ENCODE data around the gene ZNF302.
"Not testable (repeated sequence)": the region's sequence is repeated elsewhere in the genome, so short reads cannot be mapped to it uniquely, and the experiment has no call there.

ZNF302 gene

GRCh38 chr19:34654796-34655195 is 22.7 kb upstream of the ZNF302 start:
- no peak for TF ChIP-seq FOXP2 (optimal IDR thresholded peaks at IDR 0.05; ENCODE audit: control extremely low read depth, extremely low read length, insufficient read depth)
- no peak for TF ChIP-seq EZH2 (IDR thresholded peaks at IDR 0.05)
- TF ChIP-seq POLR2AphosphoS5 (IDR thresholded peaks at IDR 0.05; ENCODE audit: borderline replicate concordance, low read depth, low read length), result no peak
- no peak for DNase-seq (ENCODE audit: low read depth, low spot score)
- Histone ChIP-seq H3K27ac (no peak overlapping the region), H3K9ac (ENCODE audit: insufficient read length) (no peak overlapping the region), H3K4me3 (no peak overlapping the region), H3K9me3 (ENCODE audit: low read depth, low read length) (peaks cover 8% of the 10 kb centered on the region; the same call in 1 of the 2 replicates), H3K36me3 (ENCODE audit: insufficient read depth, low read length) (no peaks in the 10 kb centered on the region)

DNA sequence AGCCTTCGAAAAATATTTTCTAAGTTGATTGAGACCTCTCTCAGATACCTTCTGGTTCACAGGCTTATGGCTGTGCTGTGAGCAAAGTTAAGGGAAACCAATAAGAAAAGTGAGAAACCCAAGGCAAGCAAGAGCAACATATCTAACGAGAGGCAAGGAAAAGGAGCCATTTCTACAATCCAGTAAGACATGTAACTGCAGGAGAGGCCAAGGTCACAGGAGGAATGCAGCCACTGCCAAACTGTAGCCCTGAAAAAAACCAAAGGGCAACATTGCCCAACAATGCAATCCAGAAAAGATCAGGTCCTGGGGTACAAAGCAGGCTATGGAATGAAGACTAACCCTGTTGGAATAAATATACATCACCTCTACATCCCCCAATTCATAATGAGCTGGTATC is 21.8 kb upstream of the ZNF302 start:
- Histone ChIP-seq H3K9ac (ENCODE audit: insufficient read length) (no peak overlapping the region), H3K9me3 (ENCODE audit: low read depth, low read length) (peaks cover 8% of the 10 kb centered on the region; the same call in 1 of the 2 replicates), H3K36me3 (ENCODE audit: insufficient read depth, low read length) (no peaks in the 10 kb centered on the region), H3K27ac (no peak overlapping the region), H3K4me3 (no peak overlapping the region)
- no peak for DNase-seq (ENCODE audit: low read depth, low spot score)
- TF ChIP-seq FOXP2 (optimal IDR thresholded peaks at IDR 0.05; ENCODE audit: control extremely low read depth, extremely low read length, insufficient read depth), result no peak
- TF ChIP-seq EZH2 (IDR thresholded peaks at IDR 0.05), result no peak
- TF ChIP-seq POLR2AphosphoS5 (IDR thresholded peaks at IDR 0.05; ENCODE audit: borderline replicate concordance, low read depth, low read length), result no peak

- no peak for DNase-seq (ENCODE audit: low read depth, low spot score)
- H3K27ac ChIP-seq, result no peak overlapping the region
- no peaks in the 10 kb centered on the region for H3K9me3 ChIP-seq (ENCODE audit: low read depth, low read length)
- no peaks in the 10 kb centered on the region for H3K36me3 ChIP-seq (ENCODE audit: insufficient read depth, low read length)
- no peak overlapping the region for H3K4me3 ChIP-seq
- no peak overlapping the region for H3K9ac ChIP-seq (ENCODE audit: insufficient read length)
- TF ChIP-seq EZH2 (IDR thresholded peaks at IDR 0.05), result no peak
These were observed 16.1 kb upstream of the ZNF302 start for GRCh38 chr19:34661357-34661756.

GRCh38 chr19:34662919-34663318 is 14.6 kb upstream of the ZNF302 start:
- Histone ChIP-seq H3K36me3 (ENCODE audit: insufficient read depth, low read length) (no peaks in the 10 kb centered on the region), H3K27ac (no peak overlapping the region), H3K9ac (ENCODE audit: insufficient read length) (no peak overlapping the region), H3K9me3 (ENCODE audit: low read depth, low read length) (no peaks in the 10 kb centered on the region), H3K4me3 (no peak overlapping the region)
- TF ChIP-seq POLR2AphosphoS5 (IDR thresholded peaks at IDR 0.05; ENCODE audit: borderline replicate concordance, low read depth, low read length) (no peak), EZH2 (IDR thresholded peaks at IDR 0.05) (no peak), FOXP2 (optimal IDR thresholded peaks at IDR 0.05; ENCODE audit: control extremely low read depth, extremely low read length, insufficient read depth) (no peak)
- no peak for DNase-seq (ENCODE audit: low read depth, low spot score)

GRCh38 chr19:34664168-34664567 is 13.3 kb upstream of the ZNF302 start:
- no peak overlapping the region for H3K27ac ChIP-seq
- no peak for DNase-seq (ENCODE audit: low read depth, low spot score)
- no peak for TF ChIP-seq EZH2 (IDR thresholded peaks at IDR 0.05)
- no peak for TF ChIP-seq POLR2AphosphoS5 (IDR thresholded peaks at IDR 0.05; ENCODE audit: borderline replicate concordance, low read depth, low read length)
- TF ChIP-seq FOXP2 (optimal IDR thresholded peaks at IDR 0.05; ENCODE audit: control extremely low read depth, extremely low read length, insufficient read depth), result no peak
- no peaks in the 10 kb centered on the region for H3K36me3 ChIP-seq (ENCODE audit: insufficient read depth, low read length)
- H3K4me3 ChIP-seq, result no peak overlapping the region
- no peaks in the 10 kb centered on the region for H3K9me3 ChIP-seq (ENCODE audit: low read depth, low read length)
- H3K9ac ChIP-seq (ENCODE audit: insufficient read length), result no peak overlapping the region

- H3K9me3 ChIP-seq (ENCODE audit: low read depth, low read length), result no peaks in the 10 kb centered on the region
- H3K36me3 ChIP-seq (ENCODE audit: insufficient read depth, low read length), result no peaks in the 10 kb centered on the region
- no peak for TF ChIP-seq POLR2AphosphoS5 (IDR thresholded peaks at IDR 0.05; ENCODE audit: borderline replicate concordance, low read depth, low read length)
- no peak for TF ChIP-seq EZH2 (IDR thresholded peaks at IDR 0.05)
- TF ChIP-seq FOXP2 (optimal IDR thresholded peaks at IDR 0.05; ENCODE audit: control extremely low read depth, extremely low read length, insufficient read depth), result no peak
- no peak overlapping the region for H3K9ac ChIP-seq (ENCODE audit: insufficient read length)
- H3K4me3 ChIP-seq, result no peak overlapping the region
- H3K27ac ChIP-seq, result no peak overlapping the region
- no peak for DNase-seq (ENCODE audit: low read depth, low spot score)
These were observed 12.6 kb upstream of the ZNF302 start for GRCh38 chr19:34664870-34665269.

GRCh38 chr19:34665275-34665674 is 12.2 kb upstream of the ZNF302 start:
- H3K9ac ChIP-seq (ENCODE audit: insufficient read length); DNase-seq (ENCODE audit: low read depth, low spot score); H3K36me3 ChIP-seq (ENCODE audit: insufficient read depth, low read length): not testable (repeated sequence)

GRCh38 chr19:34666200-34666957 is 11.1 kb upstream of the ZNF302 start:
- DNase-seq (ENCODE audit: low read depth, low spot score), result no peak
- no peaks in the 10 kb centered on the region for H3K36me3 ChIP-seq (ENCODE audit: insufficient read depth, low read length)
- no peak overlapping the region for H3K4me3 ChIP-seq
- no peaks in the 10 kb centered on the region for H3K9me3 ChIP-seq (ENCODE audit: low read depth, low read length)
- TF ChIP-seq FOXP2 (optimal IDR thresholded peaks at IDR 0.05; ENCODE audit: control extremely low read depth, extremely low read length, insufficient read depth) (no peak), EZH2 (IDR thresholded peaks at IDR 0.05) (no peak), POLR2AphosphoS5 (IDR thresholded peaks at IDR 0.05; ENCODE audit: borderline replicate concordance, low read depth, low read length) (no peak)
- H3K27ac ChIP-seq, result no peak overlapping the region
- H3K9ac ChIP-seq (ENCODE audit: insufficient read length), result no peak overlapping the region

More at GRCh38 chr19:34665275-34665674, 12.2 kb upstream of the ZNF302 start:
- not testable (repeated sequence) for H3K4me3 ChIP-seq; H3K9me3 ChIP-seq (ENCODE audit: low read depth, low read length); H3K27ac ChIP-seq

DNA sequence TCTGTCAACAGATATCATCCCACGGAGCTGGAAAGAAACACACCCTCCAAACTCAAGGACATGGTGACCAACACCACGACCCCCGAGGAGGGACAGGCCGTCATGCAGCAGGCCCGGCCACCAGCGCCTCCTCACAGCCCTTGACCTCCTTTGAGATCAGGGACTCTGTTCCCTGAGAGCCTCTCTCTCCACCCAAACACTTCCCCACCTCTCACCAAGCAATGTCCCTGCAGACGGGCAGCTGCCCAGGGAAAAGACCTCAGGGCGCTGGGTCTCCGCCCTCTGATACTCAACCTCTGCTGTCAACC is 10.6 kb upstream of the ZNF302 start:
- Histone ChIP-seq H3K4me3 (no peak overlapping the region), H3K27ac (no peak overlapping the region), H3K9me3 (ENCODE audit: low read depth, low read length) (no peaks in the 10 kb centered on the region), H3K9ac (ENCODE audit: insufficient read length) (no peak overlapping the region), H3K36me3 (ENCODE audit: insufficient read depth, low read length) (no peaks in the 10 kb centered on the region)
- no peak for TF ChIP-seq FOXP2 (optimal IDR thresholded peaks at IDR 0.05; ENCODE audit: control extremely low read depth, extremely low read length, insufficient read depth)
- TF ChIP-seq POLR2AphosphoS5 (IDR thresholded peaks at IDR 0.05; ENCODE audit: borderline replicate concordance, low read depth, low read length), result no peak
- TF ChIP-seq EZH2 (IDR thresholded peaks at IDR 0.05), result no peak
- DNase-seq (ENCODE audit: low read depth, low spot score), result no peak

All from SK-N-MC (cell line).